Hepatocyte (in vitro differentiated cells): Measurements from ENCODE around the gene FKBP7. TPM values are rescaled to one million over a fixed set of nuclear protein-coding genes. Genes with fewer than 3 reads are reported as not detected.

Experiments used
- DNase-seq: peaks from one replicate; pipeline ENCODE4 v3.0.0-alpha.2; 2016; ENCODE audit warnings: low spot score
- H2AFZ ChIP-seq: fragments of 200-600 bp; sonication (generic); 2 replicates; pipeline ENCODE4 v1.6.0; 2016; ENCODE audit warnings: antibody characterized with exemption, mild to moderate bottlenecking
- H3K27ac ChIP-seq: fragments of 200-600 bp; sonication (generic); 2 replicates; pipeline ENCODE4 v1.5.1; 2016; ENCODE audit warnings: mild to moderate bottlenecking
- H3K27me3 ChIP-seq: fragments of 200-600 bp; sonication (generic); 2 replicates; pipeline ENCODE4 v1.6.1; 2016
- H3K36me3 ChIP-seq: fragments of 200-600 bp; sonication (generic); replicated peaks from 2 replicates; pipeline ENCODE4 v1.5.1; 2016; ENCODE audit warnings: low read depth; ENCODE audit not compliant: insufficient read depth
- H3K4me1 ChIP-seq: fragments of 200-600 bp; sonication (generic); 2 replicates; pipeline ENCODE4 v1.5.1; 2016; ENCODE audit warnings: mild to moderate bottlenecking, moderate library complexity; ENCODE audit not compliant: insufficient read depth
- H3K4me2 ChIP-seq: fragments of 200-600 bp; sonication (generic); 2 replicates; pipeline ENCODE4 v1.6.0; 2016
- H3K4me3 ChIP-seq: fragments of 200-600 bp; sonication (generic); 2 replicates; pipeline ENCODE4 v1.5.1; 2016; ENCODE audit warnings: mild to moderate bottlenecking
- H3K79me2 ChIP-seq: fragments of 200-600 bp; sonication (generic); 2 replicates; pipeline ENCODE4 v1.6.0; 2017; ENCODE audit warnings: mild to moderate bottlenecking
- H3K9me2 ChIP-seq: fragments of 200-600 bp; sonication (generic); replicated peaks from 2 replicates; pipeline ENCODE4 v1.6.0; 2017; ENCODE audit warnings: mild to moderate bottlenecking; ENCODE audit not compliant: insufficient read depth
- H3K9me3 ChIP-seq: fragments of 200-600 bp; sonication (generic); 2 replicates; pipeline ENCODE4 v1.5.1; 2016; ENCODE audit warnings: low read depth, mild to moderate bottlenecking
- H4K20me1 ChIP-seq: fragments of 200-600 bp; sonication (generic); 2 replicates; pipeline ENCODE4 v1.6.0; 2016; ENCODE audit warnings: mild to moderate bottlenecking; ENCODE audit not compliant: insufficient read depth, poor library complexity, severe bottlenecking
- EZH2 ChIP-seq: fragments of 200-600 bp; sonication (generic); IDR thresholded peaks from 2 replicates; pipeline ENCODE4 v1.6.1; 2016; ENCODE audit warnings: antibody characterized with exemption, mild to moderate bottlenecking, borderline replicate concordance
- EZH2phosphoT487 ChIP-seq: fragments of 200-600 bp; sonication (generic); IDR thresholded peaks from one replicate; pipeline ENCODE4 v1.6.1; 2018; ENCODE audit warnings: antibody characterized with exemption, mild to moderate bottlenecking, low read depth, moderate library complexity; ENCODE audit not compliant: unreplicated experiment, severe bottlenecking
- WGBS: methylation state at CpG from one replicate; pipeline ENCODE4 v1.1.6; 2016; ENCODE audit warnings: low lambda C conversion rate; ENCODE audit errors: missing lambda C conversion rate; 5-methylcytosine and 5-hydroxymethylcytosine counted together
- polyA plus RNA-seq: library from polyadenylated mRNA; unstranded; fragments of >200 nt; fragmentation: Nextera tagmentation; extraction: Ambion mirVana; gene quantifications from 2 replicates; pipeline ENCODE4 v1.2.1, GENCODE V29; 2016
- total RNA-seq: library from RNA; depleted of rRNA; stranded (reverse); fragments of >200 nt; gene quantifications from 2 replicates; pipeline ENCODE4 v1.2.3, GENCODE V29; 2014
- TF ChIP-seq, protein P1 (sequence below): fragments of 200-600 bp; sonication (generic); IDR thresholded peaks from 2 replicates; pipeline ENCODE4 v1.5.1; 2016; ENCODE audit warnings: antibody characterized with exemption, mild to moderate bottlenecking; ENCODE audit not compliant: poor library complexity

Gene FKBP7
- total and polyA plus RNA-seq, 2 experiments from 2014 or later, result 45.4 to 93.9 TPM

DNA sequence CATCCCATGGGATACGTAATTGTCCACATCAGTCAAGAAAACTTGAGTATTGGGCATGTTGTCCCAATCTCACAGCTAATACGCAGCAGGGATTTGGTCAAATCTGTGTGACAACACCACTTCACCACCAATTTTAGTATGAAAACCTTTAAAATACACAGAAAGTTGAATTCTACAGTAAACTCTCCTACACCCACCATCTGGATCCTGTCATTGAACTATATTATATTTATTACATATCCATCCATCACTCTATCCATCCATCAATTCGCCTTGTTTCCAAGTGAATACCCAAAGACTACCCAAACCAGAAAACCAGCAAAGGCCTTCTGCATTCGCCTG is 846 bp upstream of the FKBP7 start:
- no peaks in the 10 kb centered on the region for H3K9me2 ChIP-seq
- H4K20me1 ChIP-seq, result peaks cover 26% of the 10 kb centered on the region
- peak overlapping the region; percentile 98 for H2AFZ ChIP-seq
- no peak overlapping the region for H3K4me3 ChIP-seq
- no peaks in the 10 kb centered on the region for H3K36me3 ChIP-seq
- H3K9me3 ChIP-seq, result no peaks in the 10 kb centered on the region
- peak overlapping the region; percentile 98 for H3K27ac ChIP-seq
- peak overlapping the region; percentile 83 for H3K4me2 ChIP-seq
- H3K4me1 ChIP-seq, result peaks cover 23% of the 10 kb centered on the region
- WGBS, result 70% methylated on average over 4 of the region's 4 CpGs
- no peak for DNase-seq
- TF ChIP-seq, protein P1, sequence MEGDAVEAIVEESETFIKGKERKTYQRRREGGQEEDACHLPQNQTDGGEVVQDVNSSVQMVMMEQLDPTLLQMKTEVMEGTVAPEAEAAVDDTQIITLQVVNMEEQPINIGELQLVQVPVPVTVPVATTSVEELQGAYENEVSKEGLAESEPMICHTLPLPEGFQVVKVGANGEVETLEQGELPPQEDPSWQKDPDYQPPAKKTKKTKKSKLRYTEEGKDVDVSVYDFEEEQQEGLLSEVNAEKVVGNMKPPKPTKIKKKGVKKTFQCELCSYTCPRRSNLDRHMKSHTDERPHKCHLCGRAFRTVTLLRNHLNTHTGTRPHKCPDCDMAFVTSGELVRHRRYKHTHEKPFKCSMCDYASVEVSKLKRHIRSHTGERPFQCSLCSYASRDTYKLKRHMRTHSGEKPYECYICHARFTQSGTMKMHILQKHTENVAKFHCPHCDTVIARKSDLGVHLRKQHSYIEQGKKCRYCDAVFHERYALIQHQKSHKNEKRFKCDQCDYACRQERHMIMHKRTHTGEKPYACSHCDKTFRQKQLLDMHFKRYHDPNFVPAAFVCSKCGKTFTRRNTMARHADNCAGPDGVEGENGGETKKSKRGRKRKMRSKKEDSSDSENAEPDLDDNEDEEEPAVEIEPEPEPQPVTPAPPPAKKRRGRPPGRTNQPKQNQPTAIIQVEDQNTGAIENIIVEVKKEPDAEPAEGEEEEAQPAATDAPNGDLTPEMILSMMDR, result no peak
- no peak for TF ChIP-seq EZH2
- no peak for TF ChIP-seq EZH2phosphoT487
- no peaks in the 10 kb centered on the region for H3K27me3 ChIP-seq
- peaks cover 64% of the 10 kb centered on the region for H3K79me2 ChIP-seq

DNA sequence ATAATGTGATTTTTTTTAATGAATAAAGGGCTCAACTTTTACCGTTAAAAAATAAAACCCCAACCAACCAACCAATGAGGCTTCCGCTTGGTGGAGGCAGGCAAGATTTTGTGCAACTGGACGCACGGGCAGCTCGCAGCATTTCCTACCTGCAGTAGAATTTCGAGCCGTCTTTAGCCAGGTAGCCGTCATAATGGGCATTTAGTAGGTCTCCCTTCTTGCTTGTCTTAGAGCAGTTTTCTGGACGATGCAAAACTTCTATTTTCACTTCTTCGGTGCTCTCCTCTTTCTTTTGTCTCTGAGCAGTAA is 316 bp downstream of the FKBP7 start:
- H3K27me3 ChIP-seq, result no peaks in the 10 kb centered on the region
- DNase-seq, result peak; percentile 25

DNA sequence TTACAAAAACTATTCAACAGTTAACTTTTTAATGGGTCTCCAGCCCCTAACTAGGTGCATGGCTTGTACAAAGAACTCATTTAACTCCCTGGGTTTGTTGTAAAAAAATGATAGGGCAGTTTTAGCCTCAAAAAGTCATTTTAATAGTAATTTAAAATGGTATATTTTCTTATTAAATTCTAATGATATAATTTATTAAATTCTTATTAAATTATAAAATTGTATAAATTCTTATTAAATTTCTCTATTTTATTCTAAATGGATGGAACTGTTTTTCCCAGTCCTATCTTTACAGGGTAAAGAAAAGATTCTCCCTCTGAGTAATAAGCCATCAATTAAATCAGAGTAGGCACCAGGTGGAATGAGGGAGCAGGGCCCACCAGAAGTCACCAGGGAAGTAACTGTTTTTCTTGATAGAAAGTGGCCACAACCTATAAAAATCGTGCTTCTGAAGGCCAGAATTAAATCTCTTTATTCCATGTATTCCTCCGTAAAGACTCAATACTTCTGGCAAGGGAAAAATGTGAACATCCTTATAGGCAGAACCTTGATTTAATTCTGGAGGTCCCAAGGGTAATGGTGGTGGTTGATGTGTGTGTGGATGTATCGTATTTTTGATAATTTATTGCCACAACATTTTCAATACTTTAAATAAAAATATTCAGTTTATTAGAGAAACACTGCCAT is 814 bp downstream of the FKBP7 start:
- H3K79me2 ChIP-seq, result peaks cover 51% of the 10 kb centered on the region
- H4K20me1 ChIP-seq, result peaks cover 12% of the 10 kb centered on the region
- no peaks in the 10 kb centered on the region for H3K9me2 ChIP-seq
- no peaks in the 10 kb centered on the region for H3K36me3 ChIP-seq
- H3K4me2 ChIP-seq, result peak overlapping the region; percentile 83
- no peaks in the 10 kb centered on the region for H3K9me3 ChIP-seq
- TF ChIP-seq EZH2phosphoT487, result no peak
- no peak for TF ChIP-seq EZH2
- TF ChIP-seq, protein P1, result no peak
- 11% methylated on average over 3 of the region's 3 CpGs for WGBS
- DNase-seq, result no peak
- H2AFZ ChIP-seq, result peak overlapping the region; percentile 98
- H3K4me1 ChIP-seq, result peaks cover 20% of the 10 kb centered on the region
- peak overlapping the region; percentile 98 for H3K27ac ChIP-seq
- H3K4me3 ChIP-seq, result peak overlapping the region; percentile 84
- H3K27me3 ChIP-seq, result no peaks in the 10 kb centered on the region

More for the DNA sequence above, 316 bp downstream of the FKBP7 start:
- Histone ChIP-seq H3K4me3 (peak overlapping the region; percentile 84), H3K27ac (peak overlapping the region; percentile 98), H3K79me2 (peaks cover 53% of the 10 kb centered on the region), H3K9me2 (no peaks in the 10 kb centered on the region), H4K20me1 (peaks cover 17% of the 10 kb centered on the region), H3K36me3 (no peaks in the 10 kb centered on the region), H3K4me2 (peak overlapping the region; percentile 83), H3K9me3 (no peaks in the 10 kb centered on the region), H2AFZ (peak overlapping the region; percentile 98), H3K4me1 (peaks cover 20% of the 10 kb centered on the region)
- TF ChIP-seq EZH2, result no peak
- WGBS, result 1% methylated on average over 10 of the region's 10 CpGs

GRCh38 chr2:178476477-178476876 is 1.9 kb downstream of the FKBP7 start:
- Histone ChIP-seq H2AFZ (no peak overlapping the region), H3K36me3 (no peaks in the 10 kb centered on the region), H3K4me2 (peak overlapping the region; percentile 83), H4K20me1 (peaks cover 4% of the 10 kb centered on the region), H3K27me3 (no peaks in the 10 kb centered on the region), H3K79me2 (peaks cover 44% of the 10 kb centered on the region), H3K4me1 (peaks cover 10% of the 10 kb centered on the region), H3K9me3 (no peaks in the 10 kb centered on the region), H3K27ac (no peak overlapping the region), H3K9me2 (no peaks in the 10 kb centered on the region), H3K4me3 (no peak overlapping the region)
- TF ChIP-seq, protein P1, result no peak
- TF ChIP-seq EZH2phosphoT487 (no peak), EZH2 (no peak)
- no peak for DNase-seq
